ENCODE measurements around the gene MXD4.

DNA sequence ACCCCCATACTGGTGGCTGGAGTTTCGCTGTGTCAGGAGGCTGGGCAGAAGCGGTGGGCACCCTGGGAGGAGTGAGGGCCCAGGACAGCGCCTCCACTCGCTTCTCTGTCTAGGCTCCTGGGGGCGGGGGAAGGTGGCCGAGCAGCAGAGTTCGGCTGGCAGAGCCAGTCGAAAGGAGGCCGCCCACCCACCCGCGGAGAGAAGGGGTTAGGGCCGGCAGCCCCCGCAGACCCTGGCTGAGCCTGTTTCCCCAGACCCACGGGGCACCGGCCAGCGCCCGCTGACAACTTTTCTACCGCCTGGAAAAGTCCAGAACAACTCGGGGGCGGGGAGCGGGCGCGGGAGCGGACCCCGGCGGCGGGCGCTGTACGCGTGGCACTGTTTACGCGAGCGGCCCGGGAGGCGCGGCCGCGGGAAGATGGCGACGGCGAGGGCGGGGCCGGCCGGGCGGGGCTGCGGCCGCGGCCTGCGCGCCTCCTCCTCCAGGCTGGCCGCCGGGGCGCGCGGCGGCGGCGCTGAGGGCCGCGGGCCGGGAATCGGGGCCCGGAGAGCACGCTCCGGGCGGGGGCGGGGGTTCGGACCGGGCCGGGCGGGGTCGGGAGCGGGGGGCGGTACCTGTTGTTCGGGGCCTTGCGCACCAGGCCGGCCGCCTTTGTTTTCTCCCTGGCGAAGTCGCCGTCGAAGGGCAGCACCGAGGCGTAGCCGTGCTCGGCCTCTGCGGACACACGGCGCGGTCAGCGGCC lies 628 bp downstream of the MXD4 start:
- TF ChIP-seq, protein P1, sequence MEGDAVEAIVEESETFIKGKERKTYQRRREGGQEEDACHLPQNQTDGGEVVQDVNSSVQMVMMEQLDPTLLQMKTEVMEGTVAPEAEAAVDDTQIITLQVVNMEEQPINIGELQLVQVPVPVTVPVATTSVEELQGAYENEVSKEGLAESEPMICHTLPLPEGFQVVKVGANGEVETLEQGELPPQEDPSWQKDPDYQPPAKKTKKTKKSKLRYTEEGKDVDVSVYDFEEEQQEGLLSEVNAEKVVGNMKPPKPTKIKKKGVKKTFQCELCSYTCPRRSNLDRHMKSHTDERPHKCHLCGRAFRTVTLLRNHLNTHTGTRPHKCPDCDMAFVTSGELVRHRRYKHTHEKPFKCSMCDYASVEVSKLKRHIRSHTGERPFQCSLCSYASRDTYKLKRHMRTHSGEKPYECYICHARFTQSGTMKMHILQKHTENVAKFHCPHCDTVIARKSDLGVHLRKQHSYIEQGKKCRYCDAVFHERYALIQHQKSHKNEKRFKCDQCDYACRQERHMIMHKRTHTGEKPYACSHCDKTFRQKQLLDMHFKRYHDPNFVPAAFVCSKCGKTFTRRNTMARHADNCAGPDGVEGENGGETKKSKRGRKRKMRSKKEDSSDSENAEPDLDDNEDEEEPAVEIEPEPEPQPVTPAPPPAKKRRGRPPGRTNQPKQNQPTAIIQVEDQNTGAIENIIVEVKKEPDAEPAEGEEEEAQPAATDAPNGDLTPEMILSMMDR (IDR thresholded peaks at IDR 0.05), result no peak
- TF ChIP-seq POLR2A (IDR thresholded peaks at IDR 0.05), result peak in 2 of 4 donors; percentile 19
- TF ChIP-seq EP300 (IDR thresholded peaks at IDR 0.05), result no peak

Measured in upper lobe of left lung (tissue), 4 donors.